ENCODE measurements around the gene IGF1R.

DNA sequence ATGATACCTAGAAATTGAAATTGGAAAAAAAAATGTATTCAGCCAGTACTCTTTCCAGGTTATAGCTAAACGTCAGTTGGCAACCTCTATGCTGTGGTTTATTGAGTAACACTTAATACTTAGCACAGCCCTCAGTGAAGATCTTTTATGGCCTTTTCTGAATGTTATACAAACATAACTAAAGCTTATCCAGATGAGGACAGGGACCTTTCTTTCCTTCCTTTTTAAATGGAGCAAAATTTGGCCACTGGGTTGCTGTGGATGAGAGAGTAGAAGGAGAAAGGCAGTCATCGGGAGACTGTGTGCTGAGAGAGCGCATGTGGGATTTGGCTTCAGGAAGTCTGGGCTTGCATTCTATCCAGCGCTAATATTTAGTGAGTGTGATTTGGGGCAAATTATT lies 36.1 kb downstream of the IGF1R start:
- TF ChIP-seq POLR2A (IDR thresholded peaks at IDR 0.05) (no peak), POLR2AphosphoS5 (IDR thresholded peaks at IDR 0.05) (no peak), EP300 (IDR thresholded peaks at IDR 0.05) (no peak)
- TF ChIP-seq, protein P1, sequence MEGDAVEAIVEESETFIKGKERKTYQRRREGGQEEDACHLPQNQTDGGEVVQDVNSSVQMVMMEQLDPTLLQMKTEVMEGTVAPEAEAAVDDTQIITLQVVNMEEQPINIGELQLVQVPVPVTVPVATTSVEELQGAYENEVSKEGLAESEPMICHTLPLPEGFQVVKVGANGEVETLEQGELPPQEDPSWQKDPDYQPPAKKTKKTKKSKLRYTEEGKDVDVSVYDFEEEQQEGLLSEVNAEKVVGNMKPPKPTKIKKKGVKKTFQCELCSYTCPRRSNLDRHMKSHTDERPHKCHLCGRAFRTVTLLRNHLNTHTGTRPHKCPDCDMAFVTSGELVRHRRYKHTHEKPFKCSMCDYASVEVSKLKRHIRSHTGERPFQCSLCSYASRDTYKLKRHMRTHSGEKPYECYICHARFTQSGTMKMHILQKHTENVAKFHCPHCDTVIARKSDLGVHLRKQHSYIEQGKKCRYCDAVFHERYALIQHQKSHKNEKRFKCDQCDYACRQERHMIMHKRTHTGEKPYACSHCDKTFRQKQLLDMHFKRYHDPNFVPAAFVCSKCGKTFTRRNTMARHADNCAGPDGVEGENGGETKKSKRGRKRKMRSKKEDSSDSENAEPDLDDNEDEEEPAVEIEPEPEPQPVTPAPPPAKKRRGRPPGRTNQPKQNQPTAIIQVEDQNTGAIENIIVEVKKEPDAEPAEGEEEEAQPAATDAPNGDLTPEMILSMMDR (IDR thresholded peaks at IDR 0.05): no peak
